HCT116 (cell line): Measurements from ENCODE around the gene GNG13. TPM values are rescaled to one million over a fixed set of nuclear protein-coding genes. Genes with fewer than 3 reads are reported as not detected.
A peak's percentile ranks its signal among the peaks of the same experiment; 100 is the strongest.

Experiments
- ATAC-seq: fragments of 200-7000 bp; cut with Tn5 transposase; 2 replicates; pipeline ENCODE4 v1.9.1; 2020; ENCODE audit warnings: mild to moderate bottlenecking, moderate library complexity
- BruUV-seq: library from RNA; stranded (reverse); fragments of 400-500 nt; replicated peaks from 2 replicates; lab custom pipeline; 2021; lab: Mats Ljungman, UMichigan
- CTCF ChIA-PET: fragments of 300-600 bp; sonication (Branson Sonifier 250); formaldehyde crosslinking; loops from one replicate; lab custom pipeline; 2021; ENCODE audit warnings: antibody characterized with exemption; lab: Charles Lee
- POLR2A ChIA-PET: fragments of 300-600, 350-600 bp; sonication (Branson Sonifier 250); formaldehyde crosslinking; loops from one replicate; lab custom pipeline; 2021; ENCODE audit warnings: antibody characterized with exemption; lab: Charles Lee
- RAD21 ChIA-PET, 2 experiments: fragments of 300-600 bp; sonication (Branson Sonifier 250); formaldehyde crosslinking; loops; one replicate each; lab custom pipeline; 2023; ENCODE audit warnings: low total read pairs in 2 of 2; ENCODE audit not compliant: uncharacterized antibody in 2 of 2, unreplicated experiment in 2 of 2, low non-redundant PET in 1 of 2; lab: Charles Lee
- DNase-seq: peaks from one replicate; pipeline ENCODE4 v3.0.0-alpha.2; 2010; ENCODE audit warnings: low read depth, low spot score
- H2AFZ ChIP-seq: fragments of 200-600 bp; shearing (Covaris generic), sonication (generic); 2 replicates; pipeline ENCODE4 v1.6.1; 2017; ENCODE audit warnings: low read depth, mixed run types, mixed read lengths, antibody characterized with exemption, low read length; ENCODE audit not compliant: poor library complexity, severe bottlenecking
- H3K27ac ChIP-seq: 2 replicates; pipeline ENCODE4 v1.5.1; 2012; ENCODE audit warnings: low read depth, low read length
- H3K27me3 ChIP-seq: fragments of 200-600 bp; sonication (generic); 2 replicates; pipeline ENCODE4 v1.6.1; 2016; ENCODE audit warnings: mixed run types, low read length, mixed read lengths; ENCODE audit not compliant: insufficient read depth
- H3K36me3 ChIP-seq, 2 experiments: fragments of 200-500 bp in 1 of 2; fragments of 200-600 bp in 1 of 2; sonication (Bioruptor generic) in 1 of 2; sonication (generic) in 1 of 2; 2 replicates each; pipeline versions ENCODE4 v1.5.1 to v1.6.1; 2014 to 2016; ENCODE audit warnings: low read length in 2 of 2, inconsistent platforms in 1 of 2, mixed read lengths in 1 of 2, mixed run types in 1 of 2; ENCODE audit not compliant: insufficient read depth in 2 of 2, control insufficient read depth in 1 of 2
- H3K4me1 ChIP-seq, 2 experiments: fragments of 200-600 bp in 1 of 2; sonication (generic) in 1 of 2; 2 replicates each; pipeline versions ENCODE4 v1.5.1 to v1.6.1; 2012 to 2017; ENCODE audit warnings: low read length in 2 of 2, inconsistent platforms in 1 of 2, mild to moderate bottlenecking in 1 of 2, mixed read lengths in 1 of 2, mixed run types in 1 of 2, moderate library complexity in 1 of 2; ENCODE audit not compliant: insufficient read depth in 2 of 2, control insufficient read depth in 1 of 2
- H3K4me2 ChIP-seq: fragments of 200-600 bp; sonication (generic); 2 replicates; pipeline ENCODE4 v1.6.1; 2017; ENCODE audit warnings: mixed run types, low read length, mixed read lengths
- H3K4me3 ChIP-seq, 2 experiments: fragments of 200-600 bp in 1 of 2; sonication (generic) in 1 of 2; replicated peaks in 1 of 2; 2 replicates each; pipeline ENCODE4 v1.5.1; 2011 to 2016; ENCODE audit warnings: low read length in 2 of 2, control low read depth in 1 of 2, low read depth in 1 of 2, mild to moderate bottlenecking in 1 of 2, mixed read lengths in 1 of 2, mixed run types in 1 of 2
- H3K79me2 ChIP-seq: fragments of 200-600 bp; sonication (generic); 2 replicates; pipeline ENCODE4 v1.6.1; 2017; ENCODE audit warnings: mild to moderate bottlenecking, mixed run types, low read length, moderate library complexity, mixed read lengths; ENCODE audit not compliant: insufficient read depth
- H3K9ac ChIP-seq: fragments of 200-600 bp; sonication (generic); 2 replicates; pipeline ENCODE4 v1.6.1; 2016; ENCODE audit warnings: low read length, mixed read lengths
- H3K9me2 ChIP-seq: fragments of 200-600 bp; sonication (generic), shearing (Covaris generic); 2 replicates; pipeline ENCODE4 v1.6.1; 2017; ENCODE audit warnings: mixed run types, mild to moderate bottlenecking, moderate library complexity; ENCODE audit not compliant: insufficient read depth
- H3K9me3 ChIP-seq, 2 experiments: fragments of 200-500 bp in 1 of 2; fragments of 200-600 bp in 1 of 2; sonication (Bioruptor generic) in 1 of 2; sonication (generic) in 1 of 2; 2 replicates each; pipeline ENCODE4 v1.6.1; 2014 to 2017; ENCODE audit warnings: low read length in 2 of 2, mixed read lengths in 2 of 2, inconsistent platforms in 1 of 2, low read depth in 1 of 2, mild to moderate bottlenecking in 1 of 2, mixed run types in 1 of 2, moderate library complexity in 1 of 2; ENCODE audit not compliant: control insufficient read depth in 1 of 2, insufficient read depth in 1 of 2
- H4K20me1 ChIP-seq: fragments of 200-600 bp; sonication (generic), shearing (Covaris generic); 2 replicates; pipeline ENCODE4 v1.6.1; 2017; ENCODE audit warnings: mixed run types, mild to moderate bottlenecking, moderate library complexity; ENCODE audit not compliant: insufficient read depth
- CBX3 ChIP-seq: IDR thresholded peaks from 2 replicates; pipeline ENCODE4 v1.6.1; 2012; ENCODE audit warnings: low read depth
- CEBPB ChIP-seq: IDR thresholded peaks from 2 replicates; pipeline ENCODE4 v1.6.1; 2012; ENCODE audit warnings: low read depth
- EGR1 ChIP-seq: IDR thresholded peaks from 2 replicates; pipeline ENCODE4 v1.6.1; 2012; ENCODE audit warnings: low read depth
- ELF1 ChIP-seq: IDR thresholded peaks from 2 replicates; pipeline ENCODE4 v1.6.1; 2012; ENCODE audit warnings: low read depth, borderline replicate concordance
- EZH2 ChIP-seq: fragments of 200-600 bp; sonication (generic); IDR thresholded peaks from 2 replicates; pipeline ENCODE4 v1.6.1; 2017; ENCODE audit warnings: antibody characterized with exemption, mixed run types
- EZH2phosphoT487 ChIP-seq: fragments of 200-600 bp; IDR thresholded peaks from 2 replicates; pipeline ENCODE4 v1.6.1; 2018; ENCODE audit warnings: antibody characterized with exemption, borderline replicate concordance
- FOSL1 ChIP-seq: IDR thresholded peaks from 2 replicates; pipeline ENCODE4 v1.6.1; 2012; ENCODE audit warnings: low read depth
- POLR2AphosphoS5 ChIP-seq: IDR thresholded peaks from 2 replicates; pipeline ENCODE4 v1.6.1; 2011; ENCODE audit warnings: mild to moderate bottlenecking, low read depth, low read length, moderate library complexity
- RAD21 ChIP-seq: IDR thresholded peaks from 2 replicates; pipeline ENCODE4 v1.6.1; 2012; ENCODE audit warnings: low read depth, mild to moderate bottlenecking
- TCF7L2 ChIP-seq: IDR thresholded peaks from 2 replicates; pipeline ENCODE4 v1.7.0; 2011; ENCODE audit warnings: borderline replicate concordance, inconsistent platforms; ENCODE audit not compliant: insufficient read depth, insufficient read length; ENCODE audit errors: extremely low read depth
- YY1 ChIP-seq: IDR thresholded peaks from 2 replicates; pipeline ENCODE4 v1.6.1; 2011; ENCODE audit warnings: low read length, low read depth, moderate library complexity, mild to moderate bottlenecking; ENCODE audit not compliant: insufficient replicate concordance; ENCODE audit errors: extremely low read depth
- ZFX ChIP-seq: fragments of 450-650 bp; IDR thresholded peaks from 2 replicates; pipeline ENCODE4 v1.6.1; 2017
- ZNF274 ChIP-seq: fragments of 200-500 bp; sonication (Bioruptor generic); IDR thresholded peaks from 2 replicates; pipeline ENCODE4 v1.6.1; 2014; ENCODE audit warnings: mild to moderate bottlenecking, low read depth, low read length, inconsistent platforms
- intact Hi-C: fragments of 100-400 bp; cut with micrococcal nuclease; formaldehyde crosslinking; loops from 2 replicates; pipeline ENCODE4 v1.10.0; 2022
- total RNA-seq: library from RNA; stranded (reverse); gene quantifications from one replicate; pipeline ENCODE4 v1.2.1, GENCODE V29; 2021; ENCODE audit not compliant: unreplicated experiment
- TF ChIP-seq, protein P1 (sequence below): IDR thresholded peaks from 2 replicates; pipeline ENCODE4 v1.6.1; 2012
- TF ChIP-seq, protein P2 (sequence below): IDR thresholded peaks from 2 replicates; pipeline ENCODE4 v1.6.1; 2012; ENCODE audit warnings: low read depth
- TF ChIP-seq, protein P3 (sequence below), 3 experiments: fragments of 200-600 bp in 1 of 3; sonication (generic) in 1 of 3; IDR thresholded peaks in 2 of 3; conservative IDR thresholded peaks in 1 of 3; 2 replicates each; pipeline ENCODE4 v1.5.1; 2012 to 2017; ENCODE audit warnings: low read depth in 2 of 3, low read length in 2 of 3, antibody characterized with exemption in 1 of 3, borderline replicate concordance in 1 of 3, control low read depth in 1 of 3, mild to moderate bottlenecking in 1 of 3, mixed read lengths in 1 of 3, mixed run types in 1 of 3, moderate library complexity in 1 of 3; ENCODE audit not compliant: insufficient read depth in 1 of 3
- TF ChIP-seq, protein P4 (sequence below): IDR thresholded peaks from 2 replicates; pipeline ENCODE4 v1.6.1; 2012
- TF ChIP-seq, protein P5 (sequence below): IDR thresholded peaks from 2 replicates; pipeline ENCODE4 v1.6.1; 2011; ENCODE audit warnings: mild to moderate bottlenecking, low read length, moderate library complexity; ENCODE audit not compliant: insufficient replicate concordance; ENCODE audit errors: extremely low read depth

Gene GNG13
- total RNA-seq, 1 experiment from 2014 or later = not detected

DNA sequence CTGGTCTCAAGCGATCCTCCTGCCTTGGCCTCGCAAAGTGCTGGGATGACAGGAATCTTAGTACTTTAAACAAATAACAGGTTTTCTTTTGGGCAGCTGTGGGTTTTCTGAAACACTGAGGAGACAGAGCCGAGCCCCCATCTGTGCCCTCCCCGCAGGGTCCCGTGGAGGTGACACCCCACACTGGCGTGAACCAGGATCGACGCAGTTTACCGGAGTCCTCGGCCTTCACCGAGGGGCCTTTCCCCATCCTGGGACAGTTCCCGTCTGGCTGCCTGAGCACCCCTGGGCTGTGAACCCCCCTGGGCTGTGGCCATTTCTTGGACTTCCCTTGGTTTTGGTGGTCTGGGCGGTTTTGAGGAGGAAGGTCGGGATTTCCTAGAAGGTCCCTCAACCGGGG, 15.3 kb upstream of the GNG13 start:
- no TSS peak for BruUV-seq
- no peaks in the 10 kb centered on the region for H3K27me3 ChIP-seq
- DNase-seq (no peak), ATAC-seq (0 out of 2 replicates have a peak, but pooled peaks have one; percentile 2)
- no peaks in the 10 kb centered on the region for H3K79me2 ChIP-seq
- H3K27ac ChIP-seq = peak overlapping the region; percentile 38; the same call in 1 of the 2 replicates
- no peak overlapping the region for H2AFZ ChIP-seq
- H3K9ac ChIP-seq = 0 out of 2 replicates have a peak overlapping the region, but pooled peaks have one; percentile 5
- intact Hi-C loops = no loop called here
- peaks cover 24 to 31% of the 10 kb centered on the region in 2 experiments for H3K4me1 ChIP-seq
- no peaks in the 10 kb centered on the region for H3K9me2 ChIP-seq
- ChIA-PET POLR2A (no interaction called here), CTCF (no interaction called here), RAD21 (no interaction called here)
- TF ChIP-seq EGR1 (no peak), EZH2 (no peak), RAD21 (no peak), CBX3 (no peak), POLR2AphosphoS5 (no peak), CEBPB (no peak), TCF7L2 (no peak), ELF1 (no peak), ZFX (no peak), EZH2phosphoT487 (no peak), YY1 (no peak), FOSL1 (no peak), ZNF274 (no peak)
- TF ChIP-seq, protein P1, sequence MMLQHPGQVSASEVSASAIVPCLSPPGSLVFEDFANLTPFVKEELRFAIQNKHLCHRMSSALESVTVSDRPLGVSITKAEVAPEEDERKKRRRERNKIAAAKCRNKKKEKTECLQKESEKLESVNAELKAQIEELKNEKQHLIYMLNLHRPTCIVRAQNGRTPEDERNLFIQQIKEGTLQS = no peak
- TF ChIP-seq, protein P2, sequence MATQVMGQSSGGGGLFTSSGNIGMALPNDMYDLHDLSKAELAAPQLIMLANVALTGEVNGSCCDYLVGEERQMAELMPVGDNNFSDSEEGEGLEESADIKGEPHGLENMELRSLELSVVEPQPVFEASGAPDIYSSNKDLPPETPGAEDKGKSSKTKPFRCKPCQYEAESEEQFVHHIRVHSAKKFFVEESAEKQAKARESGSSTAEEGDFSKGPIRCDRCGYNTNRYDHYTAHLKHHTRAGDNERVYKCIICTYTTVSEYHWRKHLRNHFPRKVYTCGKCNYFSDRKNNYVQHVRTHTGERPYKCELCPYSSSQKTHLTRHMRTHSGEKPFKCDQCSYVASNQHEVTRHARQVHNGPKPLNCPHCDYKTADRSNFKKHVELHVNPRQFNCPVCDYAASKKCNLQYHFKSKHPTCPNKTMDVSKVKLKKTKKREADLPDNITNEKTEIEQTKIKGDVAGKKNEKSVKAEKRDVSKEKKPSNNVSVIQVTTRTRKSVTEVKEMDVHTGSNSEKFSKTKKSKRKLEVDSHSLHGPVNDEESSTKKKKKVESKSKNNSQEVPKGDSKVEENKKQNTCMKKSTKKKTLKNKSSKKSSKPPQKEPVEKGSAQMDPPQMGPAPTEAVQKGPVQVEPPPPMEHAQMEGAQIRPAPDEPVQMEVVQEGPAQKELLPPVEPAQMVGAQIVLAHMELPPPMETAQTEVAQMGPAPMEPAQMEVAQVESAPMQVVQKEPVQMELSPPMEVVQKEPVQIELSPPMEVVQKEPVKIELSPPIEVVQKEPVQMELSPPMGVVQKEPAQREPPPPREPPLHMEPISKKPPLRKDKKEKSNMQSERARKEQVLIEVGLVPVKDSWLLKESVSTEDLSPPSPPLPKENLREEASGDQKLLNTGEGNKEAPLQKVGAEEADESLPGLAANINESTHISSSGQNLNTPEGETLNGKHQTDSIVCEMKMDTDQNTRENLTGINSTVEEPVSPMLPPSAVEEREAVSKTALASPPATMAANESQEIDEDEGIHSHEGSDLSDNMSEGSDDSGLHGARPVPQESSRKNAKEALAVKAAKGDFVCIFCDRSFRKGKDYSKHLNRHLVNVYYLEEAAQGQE = no peak
- TF ChIP-seq, protein P3, sequence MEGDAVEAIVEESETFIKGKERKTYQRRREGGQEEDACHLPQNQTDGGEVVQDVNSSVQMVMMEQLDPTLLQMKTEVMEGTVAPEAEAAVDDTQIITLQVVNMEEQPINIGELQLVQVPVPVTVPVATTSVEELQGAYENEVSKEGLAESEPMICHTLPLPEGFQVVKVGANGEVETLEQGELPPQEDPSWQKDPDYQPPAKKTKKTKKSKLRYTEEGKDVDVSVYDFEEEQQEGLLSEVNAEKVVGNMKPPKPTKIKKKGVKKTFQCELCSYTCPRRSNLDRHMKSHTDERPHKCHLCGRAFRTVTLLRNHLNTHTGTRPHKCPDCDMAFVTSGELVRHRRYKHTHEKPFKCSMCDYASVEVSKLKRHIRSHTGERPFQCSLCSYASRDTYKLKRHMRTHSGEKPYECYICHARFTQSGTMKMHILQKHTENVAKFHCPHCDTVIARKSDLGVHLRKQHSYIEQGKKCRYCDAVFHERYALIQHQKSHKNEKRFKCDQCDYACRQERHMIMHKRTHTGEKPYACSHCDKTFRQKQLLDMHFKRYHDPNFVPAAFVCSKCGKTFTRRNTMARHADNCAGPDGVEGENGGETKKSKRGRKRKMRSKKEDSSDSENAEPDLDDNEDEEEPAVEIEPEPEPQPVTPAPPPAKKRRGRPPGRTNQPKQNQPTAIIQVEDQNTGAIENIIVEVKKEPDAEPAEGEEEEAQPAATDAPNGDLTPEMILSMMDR (IDR thresholded peaks at IDR 0.05 in 2 of 3, conservative IDR thresholded peaks at IDR 0.05 in 1 of 3; ENCODE audit: borderline replicate concordance in 1 of 3, insufficient read depth in 1 of 3, low read depth in 2 of 3, low read length in 2 of 3) = no peak
- TF ChIP-seq, protein P4, sequence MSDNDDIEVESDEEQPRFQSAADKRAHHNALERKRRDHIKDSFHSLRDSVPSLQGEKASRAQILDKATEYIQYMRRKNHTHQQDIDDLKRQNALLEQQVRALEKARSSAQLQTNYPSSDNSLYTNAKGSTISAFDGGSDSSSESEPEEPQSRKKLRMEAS = no peak
- TF ChIP-seq, protein P5, sequence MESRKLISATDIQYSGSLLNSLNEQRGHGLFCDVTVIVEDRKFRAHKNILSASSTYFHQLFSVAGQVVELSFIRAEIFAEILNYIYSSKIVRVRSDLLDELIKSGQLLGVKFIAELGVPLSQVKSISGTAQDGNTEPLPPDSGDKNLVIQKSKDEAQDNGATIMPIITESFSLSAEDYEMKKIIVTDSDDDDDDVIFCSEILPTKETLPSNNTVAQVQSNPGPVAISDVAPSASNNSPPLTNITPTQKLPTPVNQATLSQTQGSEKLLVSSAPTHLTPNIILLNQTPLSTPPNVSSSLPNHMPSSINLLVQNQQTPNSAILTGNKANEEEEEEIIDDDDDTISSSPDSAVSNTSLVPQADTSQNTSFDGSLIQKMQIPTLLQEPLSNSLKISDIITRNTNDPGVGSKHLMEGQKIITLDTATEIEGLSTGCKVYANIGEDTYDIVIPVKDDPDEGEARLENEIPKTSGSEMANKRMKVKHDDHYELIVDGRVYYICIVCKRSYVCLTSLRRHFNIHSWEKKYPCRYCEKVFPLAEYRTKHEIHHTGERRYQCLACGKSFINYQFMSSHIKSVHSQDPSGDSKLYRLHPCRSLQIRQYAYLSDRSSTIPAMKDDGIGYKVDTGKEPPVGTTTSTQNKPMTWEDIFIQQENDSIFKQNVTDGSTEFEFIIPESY = no peak
- H4K20me1 ChIP-seq = no peaks in the 10 kb centered on the region
- no peaks in the 10 kb centered on the region for H3K36me3 ChIP-seq
- peak overlapping the region; percentile 58 for H3K4me2 ChIP-seq
- H3K4me3 ChIP-seq = no peak overlapping the region
- H3K9me3 ChIP-seq = no peaks in the 10 kb centered on the region
